NCI-H1417 (cell line): ENCODE data around the gene URI1.
"Not testable (repeated sequence)": the region's sequence is repeated elsewhere in the genome, so short reads cannot be mapped to it uniquely, and the experiment has no call there.

Experiments used
- DNase-seq, 3 experiments: peaks; one replicate each; lab custom pipeline; 2025; lab: John Stamatoyannopoulos, UW

The URI1 gene

GRCh38 chr19:29941828-29942403 lies at the start of gene URI1:
Gene URI1, plus strand, starts transcription at chr19:29942239. Its CDS starts 309 bp downstream, at chr19:29942548.
- DNase-seq = peak; percentile 86 to 95 (median 90)

- no peak for DNase-seq
These were observed 48.3 kb upstream of the URI1 start for GRCh38 chr19:29893606-29894284.

GRCh38 chr19:29896802-29897201 lies 45.2 kb upstream of the URI1 start:
- DNase-seq = no peak

- no peak for DNase-seq
These were observed 44.6 kb upstream of the URI1 start for GRCh38 chr19:29897466-29897865.

GRCh38 chr19:29904017-29904416 lies 38.0 kb upstream of the URI1 start:
- no peak for DNase-seq

- DNase-seq = no peak
These were observed 32.8 kb upstream of the URI1 start for GRCh38 chr19:29908963-29909944.

- no peak for DNase-seq
These were observed 27.1 kb upstream of the URI1 start for GRCh38 chr19:29914933-29915332.

GRCh38 chr19:29915832-29916231 lies 26.2 kb upstream of the URI1 start:
- not testable (repeated sequence) for DNase-seq

GRCh38 chr19:29917911-29918310 lies 24.1 kb upstream of the URI1 start:
- no peak for DNase-seq

- DNase-seq = no peak
These were observed 23.1 kb upstream of the URI1 start for GRCh38 chr19:29918891-29919290.

GRCh38 chr19:29922972-29923371 lies 19.1 kb upstream of the URI1 start:
- no peak for DNase-seq

GRCh38 chr19:29923653-29924052 lies 18.4 kb upstream of the URI1 start:
- DNase-seq = no peak

GRCh38 chr19:29926031-29926430 lies 16.0 kb upstream of the URI1 start:
- no peak for DNase-seq

- no peak for DNase-seq
These were observed 15.2 kb upstream of the URI1 start for GRCh38 chr19:29926801-29927200.

- no peak for DNase-seq
These were observed 14.0 kb upstream of the URI1 start for GRCh38 chr19:29927944-29928625.

- no peak for DNase-seq
These were observed 13.2 kb upstream of the URI1 start for GRCh38 chr19:29928831-29929230.

GRCh38 chr19:29934257-29934656 lies 7.8 kb upstream of the URI1 start:
- DNase-seq = no peak

- no peak for DNase-seq
These were observed 7.3 kb upstream of the URI1 start for GRCh38 chr19:29934781-29935180.

- no peak for DNase-seq
These were observed 5.6 kb upstream of the URI1 start for GRCh38 chr19:29936409-29936808.

GRCh38 chr19:29939628-29940027 lies 2.4 kb upstream of the URI1 start:
- no peak for DNase-seq

GRCh38 chr19:29940971-29941585 lies 961 bp upstream of the URI1 start:
- peak in 1 of 3 experiments; percentile 38 for DNase-seq
